Neuronal stem cell (in vitro differentiated cells): ENCODE data around the gene NOXO1.

Source experiments
- DNase-seq: peaks from one replicate; pipeline ENCODE4 v3.0.0-alpha.2; 2013; ENCODE audit warnings: low spot score
- H2AFZ ChIP-seq: one replicate; pipeline ENCODE4 v1.6.1; 2013; ENCODE audit warnings: mild to moderate bottlenecking, low read length, inconsistent platforms
- H2AK5ac ChIP-seq: 2 replicates; pipeline ENCODE4 v1.6.1; 2013; ENCODE audit warnings: low read depth, mild to moderate bottlenecking, inconsistent platforms, low read length, moderate library complexity, mixed read lengths
- H2BK120ac ChIP-seq: 2 replicates; pipeline ENCODE4 v1.6.1; 2013; ENCODE audit warnings: low read depth, mild to moderate bottlenecking, inconsistent platforms, low read length, moderate library complexity, mixed read lengths
- H2BK12ac ChIP-seq: one replicate; pipeline ENCODE4 v1.6.1; 2013; ENCODE audit warnings: low read length, inconsistent platforms
- H2BK15ac ChIP-seq: 2 replicates; pipeline ENCODE4 v1.6.1; 2013; ENCODE audit warnings: mild to moderate bottlenecking, low read length, inconsistent platforms, mixed read lengths
- H2BK5ac ChIP-seq: one replicate; pipeline ENCODE4 v1.6.1; 2013; ENCODE audit warnings: inconsistent platforms, mild to moderate bottlenecking, low read length, moderate library complexity
- H3K14ac ChIP-seq: one replicate; pipeline ENCODE4 v1.6.1; 2013; ENCODE audit warnings: low read length, inconsistent platforms
- H3K18ac ChIP-seq: 2 replicates; pipeline ENCODE4 v1.6.1; 2013; ENCODE audit warnings: low read length, inconsistent platforms
- H3K23ac ChIP-seq: 2 replicates; pipeline ENCODE4 v1.6.1; 2013; ENCODE audit warnings: low read depth, mild to moderate bottlenecking, mixed read lengths, low read length, inconsistent platforms; ENCODE audit not compliant: poor library complexity
- H3K27ac ChIP-seq: replicated peaks from 3 replicates; pipeline ENCODE4 v1.5.1; 2013; ENCODE audit warnings: low read length, inconsistent platforms
- H3K27me3 ChIP-seq, 3 experiments: 2 replicates each; pipeline ENCODE4 v1.6.1; 2013; ENCODE audit warnings: low read length in 3 of 3, mild to moderate bottlenecking in 2 of 3, inconsistent platforms in 1 of 3, low read depth in 1 of 3, mixed read lengths in 1 of 3, moderate library complexity in 1 of 3; ENCODE audit not compliant: control insufficient read depth in 3 of 3, insufficient read depth in 3 of 3
- H3K36me3 ChIP-seq, 2 donors: replicated peaks in 1 of 2; 2 replicates each; pipeline ENCODE4 v1.6.1; 2013; ENCODE audit warnings: low read length in 2 of 2; ENCODE audit not compliant: control insufficient read depth in 2 of 2, insufficient read depth in 2 of 2
- H3K4ac ChIP-seq: 2 replicates; pipeline ENCODE4 v1.6.1; 2013; ENCODE audit warnings: inconsistent platforms, mild to moderate bottlenecking, low read length, moderate library complexity
- H3K4me1 ChIP-seq, 2 donors: 1 replicate in 1 of 2; 2 replicates in 1 of 2; pipeline ENCODE4 v1.6.1; 2013; ENCODE audit warnings: low read length in 2 of 2, low read depth in 1 of 2; ENCODE audit not compliant: control insufficient read depth in 2 of 2, insufficient read depth in 1 of 2
- H3K4me2 ChIP-seq: one replicate; pipeline ENCODE4 v1.6.1; 2013; ENCODE audit warnings: mild to moderate bottlenecking, low read length, inconsistent platforms; ENCODE audit not compliant: insufficient read depth, poor library complexity, severe bottlenecking
- H3K4me3 ChIP-seq, 2 donors: 2 replicates each; pipeline ENCODE4 v1.5.1; 2013; ENCODE audit warnings: low read length in 2 of 2, mild to moderate bottlenecking in 2 of 2, inconsistent platforms in 1 of 2, moderate library complexity in 1 of 2
- H3K79me1 ChIP-seq: one replicate; pipeline ENCODE4 v1.6.1; 2013; ENCODE audit warnings: low read depth, mild to moderate bottlenecking, inconsistent platforms, low read length, moderate library complexity
- H3K9ac ChIP-seq: one replicate; pipeline ENCODE4 v1.6.1; 2013; ENCODE audit warnings: mild to moderate bottlenecking, low read depth, low read length, inconsistent platforms; ENCODE audit not compliant: poor library complexity
- H3K9me3 ChIP-seq, 2 donors: replicated peaks in 1 of 2; 2 replicates each; pipeline versions ENCODE3 to v1.6.1; 2013; ENCODE audit warnings: low read length in 2 of 2, mild to moderate bottlenecking in 2 of 2, inconsistent platforms in 1 of 2, low read depth in 1 of 2, mixed read lengths in 1 of 2, moderate library complexity in 1 of 2; ENCODE audit not compliant: control insufficient read depth in 2 of 2, insufficient read depth in 1 of 2
- H4K8ac ChIP-seq: one replicate; pipeline ENCODE4 v1.6.1; 2013; ENCODE audit warnings: low read depth, mild to moderate bottlenecking, inconsistent platforms, low read length, moderate library complexity
- H4K91ac ChIP-seq: one replicate; pipeline ENCODE4 v1.6.1; 2013; ENCODE audit warnings: low read length, low read depth, mild to moderate bottlenecking, inconsistent platforms; ENCODE audit not compliant: poor library complexity
- WGBS, 2 donors: extraction: QIAGEN DNeasy Blood & Tissue Kit; methylation state at CpG; one replicate each; pipeline ENCODE4 v1.1.7; 2013; ENCODE audit warnings: missing lambda C conversion rate in 2 of 2, mixed read lengths in 1 of 2; ENCODE audit not compliant: insufficient read length in 2 of 2, insufficient replicate concordance in 1 of 2; ENCODE audit errors: extremely low coverage in 2 of 2; 5-methylcytosine and 5-hydroxymethylcytosine counted together

NOXO1 gene

DNA sequence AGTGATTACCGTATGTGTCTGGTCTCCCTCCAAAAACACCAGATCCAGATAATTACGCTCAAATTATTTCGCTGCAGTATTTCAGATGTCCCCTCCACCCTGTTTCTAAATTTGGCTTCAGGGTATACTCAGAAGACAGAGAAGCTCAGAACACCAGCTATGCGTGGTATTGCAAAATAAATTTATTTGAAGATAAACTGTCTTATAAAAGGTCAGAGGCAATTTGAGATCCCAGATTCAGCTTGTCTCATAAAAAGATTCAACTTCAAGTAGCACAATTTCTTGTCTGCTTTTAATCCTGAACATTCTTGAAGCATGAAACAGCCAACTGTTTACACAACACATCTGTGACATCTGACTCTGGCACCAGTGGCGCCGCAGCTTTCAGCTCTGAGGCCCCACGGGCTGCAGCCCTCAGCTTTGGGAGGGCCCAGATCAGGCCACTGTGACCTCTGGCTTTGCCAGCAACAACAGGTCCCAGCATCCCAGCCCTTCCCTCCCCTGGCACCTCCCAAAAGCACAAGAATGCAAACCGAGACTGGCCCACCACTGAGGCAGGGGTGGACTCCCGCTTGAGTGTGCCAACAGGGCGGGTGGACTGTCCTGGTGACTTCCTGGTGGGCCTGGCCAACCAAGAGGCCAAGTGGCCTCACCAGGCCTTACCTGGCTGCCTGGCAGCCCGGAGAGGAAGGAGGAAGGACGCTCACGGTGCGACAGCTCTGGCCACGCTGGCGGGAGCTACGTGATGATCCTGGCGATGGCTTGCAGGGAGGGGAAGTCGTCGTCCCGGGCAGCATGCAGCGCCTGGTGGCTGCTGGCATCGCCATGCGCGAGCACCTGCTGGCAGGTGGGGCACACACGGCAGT, 16.5 kb upstream of the NOXO1 start:
- Histone ChIP-seq H4K8ac (no peak overlapping the region), H3K23ac (no peak overlapping the region), H3K4me2 (no peak overlapping the region), H3K27me3 (peaks cover 0 to 5% (median 0%) of the 10 kb centered on the region in 3 experiments), H2BK15ac (no peak overlapping the region), H2AFZ (no peak overlapping the region), H2BK5ac (no peak overlapping the region), H2BK120ac (no peak overlapping the region), H2BK12ac (no peak overlapping the region), H2AK5ac (no peak overlapping the region), H3K14ac (no peak overlapping the region), H3K79me1 (peaks cover 15% of the 10 kb centered on the region), H3K27ac (no peak overlapping the region), H3K4me1 (no peaks in the 10 kb centered on the region), H3K4ac (no peak overlapping the region), H3K18ac (peak overlapping the region; percentile 17), H3K4me3 (no peak overlapping the region), H3K9me3 (no peaks in the 10 kb centered on the region), H4K91ac (no peak overlapping the region), H3K9ac (no peak overlapping the region), H3K36me3 (peaks cover 40 to 63% of the 10 kb centered on the region in 2 donors)
- no CpG with 5 or more reads among the region's 26 CpGs for WGBS, 2 donors
- no peak for DNase-seq

DNA sequence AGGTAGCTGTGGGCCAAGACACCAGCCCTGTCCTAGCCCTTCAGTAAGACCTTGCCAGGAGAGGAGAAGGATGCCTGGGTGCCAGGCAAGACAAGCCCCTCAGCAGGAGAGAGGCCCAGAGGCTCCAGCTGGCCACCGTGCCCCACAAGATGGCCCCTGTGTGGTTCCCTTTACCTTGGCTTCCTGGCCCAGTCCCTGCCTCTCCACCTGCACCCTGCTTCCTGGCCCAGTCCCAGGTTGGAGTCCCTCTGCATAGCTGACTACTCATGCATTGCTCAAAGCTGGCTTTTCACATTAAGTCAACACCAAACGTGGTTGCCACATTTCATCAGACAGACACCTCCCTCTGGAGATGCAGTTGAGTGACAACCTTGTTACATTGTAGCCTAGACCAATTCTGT, 12.5 kb upstream of the NOXO1 start:
- no peak overlapping the region for H2BK120ac ChIP-seq
- peaks cover 0 to 4% of the 10 kb centered on the region in 2 donors for H3K9me3 ChIP-seq
- no peak overlapping the region for H2BK5ac ChIP-seq
- no peak overlapping the region for H3K4me3 ChIP-seq
- no peak overlapping the region for H3K27ac ChIP-seq
- H4K8ac ChIP-seq: no peak overlapping the region
- no CpG with 5 or more reads among the region's 2 CpGs for WGBS, 2 donors
- no peak overlapping the region for H4K91ac ChIP-seq
- DNase-seq: no peak
- H3K9ac ChIP-seq: no peak overlapping the region
- H2BK15ac ChIP-seq: no peak overlapping the region
- H3K4ac ChIP-seq: no peak overlapping the region
- H2AK5ac ChIP-seq: no peak overlapping the region
- H2AFZ ChIP-seq: no peak overlapping the region
- peaks cover 16 to 36% (median 31%) of the 10 kb centered on the region in 3 experiments for H3K27me3 ChIP-seq
- peaks cover 7% of the 10 kb centered on the region for H3K79me1 ChIP-seq
- no peak overlapping the region for H2BK12ac ChIP-seq
- no peak overlapping the region for H3K4me2 ChIP-seq
- H3K4me1 ChIP-seq: peaks cover 12 to 18% of the 10 kb centered on the region in 2 donors
- H3K36me3 ChIP-seq: peaks cover 12 to 25% of the 10 kb centered on the region in 2 donors
- no peak overlapping the region for H3K18ac ChIP-seq
- no peak overlapping the region for H3K14ac ChIP-seq
- H3K23ac ChIP-seq: no peak overlapping the region

- H3K14ac ChIP-seq: peak overlapping the region; percentile 94
- H2BK12ac ChIP-seq: peak overlapping the region; percentile 98
- H3K9me3 ChIP-seq: peaks cover 0 to 4% of the 10 kb centered on the region in 2 donors
- H3K4me3 ChIP-seq: peak overlapping the region; percentile 26 to 76
- peaks cover 18 to 37% (median 34%) of the 10 kb centered on the region in 3 experiments for H3K27me3 ChIP-seq
- no peak for DNase-seq
- peak overlapping the region; percentile 75 for H2BK120ac ChIP-seq
- H3K79me1 ChIP-seq: peaks cover 5% of the 10 kb centered on the region
- H3K4ac ChIP-seq: peak overlapping the region; percentile 93
- peaks cover 12 to 18% of the 10 kb centered on the region in 2 donors for H3K4me1 ChIP-seq
- peak overlapping the region; percentile 98 for H2BK15ac ChIP-seq
- peak overlapping the region; percentile 65 for H4K8ac ChIP-seq
- H3K9ac ChIP-seq: peak overlapping the region; percentile 88
- peak overlapping the region; percentile 39 for H2BK5ac ChIP-seq
- H3K4me2 ChIP-seq: peak overlapping the region; percentile 73
- WGBS, 2 donors: no CpG with 5 or more reads among the region's 50 CpGs
- peak overlapping the region; percentile 81 for H2AFZ ChIP-seq
- H2AK5ac ChIP-seq: peak overlapping the region; percentile 98
- H4K91ac ChIP-seq: peak overlapping the region; percentile 85
- peak overlapping the region; percentile 99 for H3K18ac ChIP-seq
- peak overlapping the region; percentile 99 for H3K23ac ChIP-seq
- peaks cover 6 to 18% of the 10 kb centered on the region in 2 donors for H3K36me3 ChIP-seq
- H3K27ac ChIP-seq: no peak overlapping the region
Measured at GRCh38 chr16:1992704-1993317, 11.5 kb upstream of the NOXO1 start.
